Iris pigment epithelial cell (primary cell): Measurements from ENCODE around the gene DICER1.

Experiments used
- DNase-seq: peaks from one replicate; pipeline ENCODE4 v3.0.0-alpha.2; 2011; ENCODE audit warnings: low read depth

DICER1 gene

GRCh38 chr14:95125915-95126314 is 31.4 kb downstream of the DICER1 start:
- DNase-seq = no peak

- DNase-seq = no peak
Observed at GRCh38 chr14:95125221-95125620, 32.1 kb downstream of the DICER1 start.

- no peak for DNase-seq
Observed at GRCh38 chr14:95123891-95124579, 33.3 kb downstream of the DICER1 start.

- DNase-seq = no peak
Observed at GRCh38 chr14:95122621-95122945, 34.7 kb downstream of the DICER1 start.

- DNase-seq = no peak
Observed at GRCh38 chr14:95121911-95122620, 35.3 kb downstream of the DICER1 start.

GRCh38 chr14:95119336-95119735 is 38.0 kb downstream of the DICER1 start:
- DNase-seq = no peak

- DNase-seq = peak; percentile 61
Observed at GRCh38 chr14:95117937-95118721, 39.2 kb downstream of the DICER1 start.

- DNase-seq = no peak
Observed at GRCh38 chr14:95113476-95113875, 43.9 kb downstream of the DICER1 start.

GRCh38 chr14:95111507-95112164 is 45.7 kb downstream of the DICER1 start:
- no peak for DNase-seq

- no peak for DNase-seq
Observed at GRCh38 chr14:95110178-95110577, 47.2 kb downstream of the DICER1 start.

GRCh38 chr14:95107711-95108110 is 49.6 kb downstream of the DICER1 start:
- no peak for DNase-seq

GRCh38 chr14:95106971-95107370 is 50.4 kb downstream of the DICER1 start:
- DNase-seq = no peak

GRCh38 chr14:95104911-95105310 is 52.4 kb downstream of the DICER1 start:
- DNase-seq = no peak

- DNase-seq = no peak
Observed at GRCh38 chr14:95102680-95103044, 54.7 kb downstream of the DICER1 start.

GRCh38 chr14:95101736-95102679 is 55.3 kb downstream of the DICER1 start:
- no peak for DNase-seq

- DNase-seq = peak; percentile 69
Observed at GRCh38 chr14:95098984-95099599, 58.2 kb downstream of the DICER1 start.

- peak; percentile 21 for DNase-seq
Observed at GRCh38 chr14:95097385-95097784, 59.9 kb downstream of the DICER1 start.

GRCh38 chr14:95096476-95096875 is 60.9 kb downstream of the DICER1 start:
- no peak for DNase-seq

GRCh38 chr14:95095996-95096395 is 61.3 kb downstream of the DICER1 start:
- no peak for DNase-seq

GRCh38 chr14:95092723-95093122 is 64.6 kb downstream of the DICER1 start:
- no peak for DNase-seq

- DNase-seq = no peak
Observed at GRCh38 chr14:95091581-95091980, 65.7 kb downstream of the DICER1 start.
